ENCODE measurements around the gene TMEM134.
"Not testable (repeated sequence)": the region's sequence is repeated elsewhere in the genome, so short reads cannot be mapped to it uniquely, and the experiment has no call there.

TMEM134 gene

GRCh38 chr11:67432655-67433349, 36.2 kb downstream of the TMEM134 start:
- no peak for DNase-seq (ENCODE audit: insufficient read length, low spot score)
- TF ChIP-seq CTCF (IDR thresholded peaks at IDR 0.05; ENCODE audit: insufficient read depth, missing control alignments) = no peak
- FAIRE-seq = no peak

GRCh38 chr11:67431346-67432249, 37.5 kb downstream of the TMEM134 start:
- TF ChIP-seq CTCF (IDR thresholded peaks at IDR 0.05; ENCODE audit: insufficient read depth, missing control alignments) = no peak
- FAIRE-seq (no peak), DNase-seq (ENCODE audit: insufficient read length, low spot score) (no peak)

DNA sequence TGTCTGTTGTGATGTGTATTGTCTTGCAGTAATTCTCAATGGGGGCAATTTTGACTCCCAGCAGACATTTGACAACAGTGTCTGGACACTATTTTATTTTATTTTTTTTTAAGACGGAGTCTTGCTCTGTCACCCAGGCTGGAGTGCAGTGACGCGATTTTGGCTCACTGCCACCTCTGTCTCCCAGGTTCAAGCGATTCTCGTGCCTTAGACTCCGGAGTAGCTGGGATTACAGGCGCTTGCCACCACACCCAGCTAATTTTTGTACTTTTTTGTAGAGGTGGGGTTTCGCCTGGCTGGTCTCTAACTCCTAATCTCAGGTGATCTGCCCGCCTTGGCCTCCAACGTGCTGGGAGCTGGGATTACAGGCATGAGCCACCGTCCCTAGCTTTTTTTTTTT, 39.3 kb downstream of the TMEM134 start:
- no peak for TF ChIP-seq CTCF (IDR thresholded peaks at IDR 0.05; ENCODE audit: insufficient read depth, missing control alignments)
- DNase-seq (ENCODE audit: insufficient read length, low spot score) (no peak), FAIRE-seq (no peak)

- FAIRE-seq = no peak
- TF ChIP-seq CTCF (IDR thresholded peaks at IDR 0.05; ENCODE audit: insufficient read depth, missing control alignments) = no peak
- no peak for DNase-seq (ENCODE audit: insufficient read length, low spot score)
Measured at GRCh38 chr11:67429038-67429668, 39.9 kb downstream of the TMEM134 start.

- DNase-seq (ENCODE audit: insufficient read length, low spot score) (peak; percentile 100), FAIRE-seq (no peak)
- no peak for TF ChIP-seq CTCF (IDR thresholded peaks at IDR 0.05; ENCODE audit: insufficient read depth, missing control alignments)
Measured at GRCh38 chr11:67428052-67429001, 40.7 kb downstream of the TMEM134 start, which contains the start of gene RPS6KB2. RPS6KB2 (plus strand) TSS chr11:67428494; CDS start chr11:67428546, 52 bp downstream.

DNA sequence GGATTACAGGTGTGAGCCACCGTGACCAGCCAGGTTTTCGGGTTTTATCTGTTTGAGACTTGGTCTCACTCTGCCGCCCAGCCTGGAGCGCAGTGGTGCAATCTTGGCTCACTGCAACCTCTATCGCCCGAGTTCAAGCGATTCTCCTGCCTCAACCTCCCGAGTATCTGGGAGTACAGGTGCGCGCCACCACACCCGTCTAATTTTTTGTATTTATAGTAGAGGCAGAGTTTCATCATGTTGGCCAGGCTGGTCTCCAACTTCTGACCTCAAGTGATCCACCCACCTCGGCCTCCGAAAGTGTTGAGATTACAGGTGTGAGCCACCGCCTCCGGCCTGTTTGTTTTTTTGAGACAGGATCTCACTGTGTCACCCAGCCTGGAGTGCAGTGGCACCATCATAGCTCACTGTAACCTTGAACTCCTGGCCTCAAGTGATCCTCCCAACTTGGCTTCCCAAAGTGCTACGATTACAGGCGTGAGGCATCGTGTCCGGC, 41.6 kb downstream of the TMEM134 start:
- FAIRE-seq; DNase-seq (ENCODE audit: insufficient read length, low spot score): not testable (repeated sequence)

Data from D721Med (cell line).